ENCODE measurements around the gene VSTM4. TPM values are rescaled to one million over a fixed set of nuclear protein-coding genes. Genes with fewer than 3 reads are reported as not detected.

The VSTM4 gene
- polyA plus RNA-seq, 1 donor (not counting 4 experiments of a cell fraction or from before 2014, with no cell fraction given), result not detected

GRCh38 chr10:49080965-49081364, 34.4 kb downstream of the VSTM4 start:
- Histone ChIP-seq H3K9ac (ENCODE audit: control insufficient read depth, extremely low read depth, insufficient read depth, low read length) (no peak overlapping the region), H3K4me3 (ENCODE audit: control insufficient read depth in 2 of 3, extremely low read depth in 1 of 3, insufficient read depth in 2 of 3, low read depth in 1 of 3, low read length in 3 of 3) (no peak overlapping the region), H3K9me3 (ENCODE audit: control insufficient read depth, low read depth, low read length) (no peaks in the 10 kb centered on the region), H3K27ac (ENCODE audit: control insufficient read depth, insufficient read depth, low read length) (no peak overlapping the region), H3K4me2 (ENCODE audit: control insufficient read depth, extremely low read depth, insufficient read depth, low read depth, low read length) (no peak overlapping the region), H3K4me1 (ENCODE audit: control insufficient read depth, extremely low read depth, insufficient read depth, low read length) (no peaks in the 10 kb centered on the region), H3K27me3 (ENCODE audit: control insufficient read depth, extremely low read depth, insufficient read depth, low read length) (peaks cover 5% of the 10 kb centered on the region), H3K9me1 (ENCODE audit: control insufficient read depth, extremely low read depth, insufficient read depth, low read length) (no peaks in the 10 kb centered on the region), H2AFZ (ENCODE audit: control insufficient read depth, low read length) (no peak overlapping the region), H4K20me1 (ENCODE audit: control insufficient read depth, extremely low read depth, insufficient read depth, low read length) (no peaks in the 10 kb centered on the region), H3K36me3 (ENCODE audit: control insufficient read depth in 2 of 2, extremely low read depth in 1 of 2, insufficient read depth in 2 of 2, low read length in 2 of 2) (no peaks in the 10 kb centered on the region), H3K79me2 (ENCODE audit: control insufficient read depth, insufficient read depth, low read length) (no peaks in the 10 kb centered on the region)
- TF ChIP-seq EZH2 (IDR thresholded peaks at IDR 0.05; ENCODE audit: low read length), result no peak
- TF ChIP-seq CTCF (optimal IDR thresholded peaks at IDR 0.05 in 1 of 3, IDR thresholded peaks at IDR 0.05 in 1 of 3, conservative IDR thresholded peaks at IDR 0.05 in 1 of 3; ENCODE audit: extremely low read depth in 1 of 3, insufficient read depth in 2 of 3, low read length in 3 of 3), result no peak
- DNase-seq (ENCODE audit: low read depth, low spot score), result no peak
- FAIRE-seq, result no peak
- dilution Hi-C loops (cut with MboI; ENCODE audit: extremely low pct_ligation_motif_present, low sequenced_read_pairs), result no loop called here

- H3K9ac ChIP-seq (ENCODE audit: control insufficient read depth, extremely low read depth, insufficient read depth, low read length), result no peak overlapping the region
- H3K4me3 ChIP-seq (ENCODE audit: control insufficient read depth in 2 of 3, extremely low read depth in 1 of 3, insufficient read depth in 2 of 3, low read depth in 1 of 3, low read length in 3 of 3), result no peak overlapping the region
- FAIRE-seq, result no peak
- no peak overlapping the region for H2AFZ ChIP-seq (ENCODE audit: control insufficient read depth, low read length)
- H3K36me3 ChIP-seq (ENCODE audit: control insufficient read depth in 2 of 2, extremely low read depth in 1 of 2, insufficient read depth in 2 of 2, low read length in 2 of 2), result no peaks in the 10 kb centered on the region
- peaks cover 5% of the 10 kb centered on the region for H3K27me3 ChIP-seq (ENCODE audit: control insufficient read depth, extremely low read depth, insufficient read depth, low read length)
- no peaks in the 10 kb centered on the region for H3K9me1 ChIP-seq (ENCODE audit: control insufficient read depth, extremely low read depth, insufficient read depth, low read length)
- H3K4me2 ChIP-seq (ENCODE audit: control insufficient read depth, extremely low read depth, insufficient read depth, low read depth, low read length), result no peak overlapping the region
- no peaks in the 10 kb centered on the region for H3K79me2 ChIP-seq (ENCODE audit: control insufficient read depth, insufficient read depth, low read length)
- H3K27ac ChIP-seq (ENCODE audit: control insufficient read depth, insufficient read depth, low read length), result no peak overlapping the region
- no peaks in the 10 kb centered on the region for H4K20me1 ChIP-seq (ENCODE audit: control insufficient read depth, extremely low read depth, insufficient read depth, low read length)
- DNase-seq (ENCODE audit: low read depth, low spot score), result no peak
- TF ChIP-seq EZH2 (IDR thresholded peaks at IDR 0.05; ENCODE audit: low read length) (no peak), CTCF (optimal IDR thresholded peaks at IDR 0.05 in 1 of 3, IDR thresholded peaks at IDR 0.05 in 1 of 3, conservative IDR thresholded peaks at IDR 0.05 in 1 of 3; ENCODE audit: extremely low read depth in 1 of 3, insufficient read depth in 2 of 3, low read length in 3 of 3) (no peak)
- dilution Hi-C loops (cut with MboI; ENCODE audit: extremely low pct_ligation_motif_present, low sequenced_read_pairs), result no loop called here
- no peaks in the 10 kb centered on the region for H3K4me1 ChIP-seq (ENCODE audit: control insufficient read depth, extremely low read depth, insufficient read depth, low read length)
- no peaks in the 10 kb centered on the region for H3K9me3 ChIP-seq (ENCODE audit: control insufficient read depth, low read depth, low read length)
These were observed 35.3 kb downstream of the VSTM4 start for GRCh38 chr10:49080071-49080470.
